Measurements from ENCODE around the gene MRPS24. TPM values are rescaled to one million over a fixed set of nuclear protein-coding genes. Genes with fewer than 3 reads are reported as not detected.

MRPS24 gene
- total and polyA plus RNA-seq, 2 of the 13 experiments (the other 11 are each of a cell fraction or from before 2014, with no cell fraction given), result 135 to 162 TPM

- TF ChIP-seq MYPOP (CRISPR knock-in tag; IDR thresholded peaks at IDR 0.05) (no peak; the same call in 1 of the 2 replicates), TEF (CRISPR knock-in tag; IDR thresholded peaks at IDR 0.05) (no peak), CCAR2 (optimal IDR thresholded peaks at IDR 0.05; ENCODE audit: low read depth, low read length) (no peak), DMAP1 (CRISPR knock-in tag; IDR thresholded peaks at IDR 0.05) (peak; percentile 31; the same call in 1 of the 2 replicates), ZNF597 (CRISPR knock-in tag; IDR thresholded peaks at IDR 0.05) (0 out of 2 replicates have a peak, but pooled peaks have one; percentile 44), ZNF580 (CRISPR knock-in tag; IDR thresholded peaks at IDR 0.05; ENCODE audit: borderline replicate concordance, low read depth) (peak; percentile 63; the same call in 1 of the 2 replicates), RELA (CRISPR knock-in tag; IDR thresholded peaks at IDR 0.05) (no peak), ZMAT3 (CRISPR knock-in tag; conservative IDR thresholded peaks at IDR 0.05) (peak; percentile 75), ZNF121 (CRISPR knock-in tag; IDR thresholded peaks at IDR 0.05) (no peak), ZBTB38 (CRISPR knock-in tag; IDR thresholded peaks at IDR 0.05) (peak; percentile 42; the same call in 1 of the 2 replicates), KLF11 (CRISPR knock-in tag; IDR thresholded peaks at IDR 0.05) (no peak), MZF1 (CRISPR knock-in tag; IDR thresholded peaks at IDR 0.05; ENCODE audit: borderline replicate concordance) (no peak), ATF1 (CRISPR knock-in tag; IDR thresholded peaks at IDR 0.05) (no peak), DNMT3B (CRISPR knock-in tag; conservative IDR thresholded peaks at IDR 0.05) (no peak), ZNF446 (CRISPR knock-in tag; IDR thresholded peaks at IDR 0.05) (no peak), ZKSCAN1 (IDR thresholded peaks at IDR 0.05; ENCODE audit: low read length) (no peak), ZNF451 (CRISPR knock-in tag; IDR thresholded peaks at IDR 0.05) (0 out of 2 replicates have a peak, but pooled peaks have one; percentile 44), NR2F1 (CRISPR knock-in tag; IDR thresholded peaks at IDR 0.05) (no peak), FUBP1 (CRISPR knock-in tag; IDR thresholded peaks at IDR 0.05; ENCODE audit: borderline replicate concordance) (0 out of 2 replicates have a peak, but pooled peaks have one; percentile 65), EZH2 (conservative IDR thresholded peaks at IDR 0.05; ENCODE audit: low read depth, low read length) (no peak), MED1 (CRISPR knock-in tag; IDR thresholded peaks at IDR 0.05) (peak; percentile 15; the same call in 1 of the 2 replicates), SP1 (IDR thresholded peaks at IDR 0.05) (no peak), SP1 (CRISPR knock-in tag; IDR thresholded peaks at IDR 0.05) (peak; percentile 80), MAFK (conservative IDR thresholded peaks at IDR 0.05 in 1 of 2, IDR thresholded peaks at IDR 0.05 in 1 of 2; ENCODE audit: low read length in 2 of 2) (no peak), PRPF4 (IDR thresholded peaks at IDR 0.05; ENCODE audit: low read depth, low read length, poor library complexity, severe bottlenecking) (no peak)
Measured at GRCh38 chr7:43869006-43869866, at the start of gene MRPS24 (continued).

Data from HepG2 (cell line).